ENCODE data around the gene DUSP16.

DNA sequence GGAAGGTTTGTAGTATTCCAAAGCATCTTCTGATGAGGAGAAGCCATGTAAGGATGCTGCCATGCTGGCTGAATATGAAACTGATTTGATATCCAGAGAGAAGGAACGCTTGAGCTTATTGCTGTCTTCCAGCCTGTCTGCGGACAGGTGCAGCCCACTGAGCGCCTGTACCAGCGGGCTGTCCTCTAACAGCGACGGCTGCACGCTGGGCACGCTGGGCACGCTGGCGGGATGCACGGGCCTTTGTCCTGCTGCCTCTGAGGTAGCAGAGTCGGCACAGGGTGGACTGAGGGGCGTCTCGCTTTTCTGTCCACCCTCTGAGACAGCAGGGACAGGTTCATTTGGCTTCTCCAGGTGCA lies 85.2 kb downstream of the DUSP16 start:
- no peak for TF ChIP-seq CTCF (IDR thresholded peaks at IDR 0.05)
- TF ChIP-seq POLR2A (IDR thresholded peaks at IDR 0.05): no peak
- no peak for TF ChIP-seq EP300 (IDR thresholded peaks at IDR 0.05)

Measured in tibial nerve (tissue), 4 donors.